ENCODE results near the gene MAJIN. TPM values are rescaled to one million over a fixed set of nuclear protein-coding genes. Genes with fewer than 3 reads are reported as not detected.

MAJIN gene
- total RNA-seq, 4 donors from 2014 or later = not detected

GRCh38 chr11:64916040-64916774 is 55.7 kb downstream of the MAJIN start:
- Histone ChIP-seq H3K4me3 (peak overlapping the region; percentile 75 to 98 (median 92)), H3K27ac (replicated peaks in 1 of 4) (peak overlapping the region; percentile 82 to 88 (median 86)), H3K36me3 (peaks cover 20 to 37% (median 32%) of the 10 kb centered on the region in 4 donors), H3K4me1 (peaks cover 23 to 41% (median 34%) of the 10 kb centered on the region in 4 donors), H3K9me3 (no peaks in the 10 kb centered on the region), H3K27me3 (no peaks in the 10 kb centered on the region)
- intact Hi-C loops (cut with DNase I) = loop anchor here (5.0 kb wide), 1 partner anchor 111 kb away; the partner anchor contains the start of gene SNX15
- WGBS = 5% methylated on average over 17 of the region's 23 CpGs
- TF ChIP-seq POLR2A (IDR thresholded peaks at IDR 0.05; ENCODE audit: low read depth) (no peak), POLR2AphosphoS5 (IDR thresholded peaks at IDR 0.05) (peak in 1 of 2 donors; percentile 27)
- DNase-seq (ENCODE audit: extremely low spot score) = no peak

DNA sequence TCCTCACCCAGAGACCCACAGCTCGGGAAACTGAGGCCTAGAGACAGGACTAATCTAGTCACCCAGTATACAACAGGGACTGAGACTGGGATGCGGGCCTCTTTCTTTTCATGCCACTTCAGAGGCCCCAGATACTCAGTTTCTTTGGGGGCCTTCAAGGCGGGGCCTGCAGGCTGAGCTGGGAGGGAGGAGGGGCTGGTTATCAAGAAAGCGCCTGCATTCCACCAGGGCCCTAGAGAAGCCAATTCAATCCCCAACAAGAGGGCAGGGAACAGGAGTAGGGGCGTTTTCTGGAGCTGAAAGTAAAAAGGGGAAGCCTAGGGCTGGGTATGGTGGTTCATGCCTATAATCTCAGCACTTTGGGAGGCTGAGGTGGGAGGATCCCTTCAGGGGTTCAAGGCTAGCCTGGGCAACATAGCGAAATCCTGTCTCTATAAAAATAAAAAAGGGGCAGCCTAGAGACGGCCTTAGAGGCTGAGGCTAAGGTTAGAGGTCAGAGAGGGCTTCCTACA is 56.5 kb downstream of the MAJIN start:
- no peaks in the 10 kb centered on the region for H3K9me3 ChIP-seq
- peaks cover 23 to 41% (median 34%) of the 10 kb centered on the region in 4 donors for H3K4me1 ChIP-seq
- no peak for TF ChIP-seq POLR2A (IDR thresholded peaks at IDR 0.05; ENCODE audit: low read depth)
- TF ChIP-seq, protein P1, sequence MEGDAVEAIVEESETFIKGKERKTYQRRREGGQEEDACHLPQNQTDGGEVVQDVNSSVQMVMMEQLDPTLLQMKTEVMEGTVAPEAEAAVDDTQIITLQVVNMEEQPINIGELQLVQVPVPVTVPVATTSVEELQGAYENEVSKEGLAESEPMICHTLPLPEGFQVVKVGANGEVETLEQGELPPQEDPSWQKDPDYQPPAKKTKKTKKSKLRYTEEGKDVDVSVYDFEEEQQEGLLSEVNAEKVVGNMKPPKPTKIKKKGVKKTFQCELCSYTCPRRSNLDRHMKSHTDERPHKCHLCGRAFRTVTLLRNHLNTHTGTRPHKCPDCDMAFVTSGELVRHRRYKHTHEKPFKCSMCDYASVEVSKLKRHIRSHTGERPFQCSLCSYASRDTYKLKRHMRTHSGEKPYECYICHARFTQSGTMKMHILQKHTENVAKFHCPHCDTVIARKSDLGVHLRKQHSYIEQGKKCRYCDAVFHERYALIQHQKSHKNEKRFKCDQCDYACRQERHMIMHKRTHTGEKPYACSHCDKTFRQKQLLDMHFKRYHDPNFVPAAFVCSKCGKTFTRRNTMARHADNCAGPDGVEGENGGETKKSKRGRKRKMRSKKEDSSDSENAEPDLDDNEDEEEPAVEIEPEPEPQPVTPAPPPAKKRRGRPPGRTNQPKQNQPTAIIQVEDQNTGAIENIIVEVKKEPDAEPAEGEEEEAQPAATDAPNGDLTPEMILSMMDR (IDR thresholded peaks at IDR 0.05) = no peak
- no peak for TF ChIP-seq EP300 (IDR thresholded peaks at IDR 0.05)
- TF ChIP-seq POLR2AphosphoS5 (IDR thresholded peaks at IDR 0.05) = no peak
- peak overlapping the region; percentile 75 to 98 (median 92) for H3K4me3 ChIP-seq
- peak overlapping the region in 2 of 4 donors; percentile 86 to 88 for H3K27ac ChIP-seq (replicated peaks in 1 of 4)
- 79% methylated on average over 7 of the region's 7 CpGs for WGBS
- peaks cover 28 to 45% (median 40%) of the 10 kb centered on the region in 4 donors for H3K36me3 ChIP-seq
- intact Hi-C loops (cut with DNase I) = loop anchor here (5.0 kb wide), 1 partner anchor 112 kb away; the partner anchor contains the start of gene SNX15
- DNase-seq (ENCODE audit: extremely low spot score) = no peak
- no peaks in the 10 kb centered on the region for H3K27me3 ChIP-seq

DNA sequence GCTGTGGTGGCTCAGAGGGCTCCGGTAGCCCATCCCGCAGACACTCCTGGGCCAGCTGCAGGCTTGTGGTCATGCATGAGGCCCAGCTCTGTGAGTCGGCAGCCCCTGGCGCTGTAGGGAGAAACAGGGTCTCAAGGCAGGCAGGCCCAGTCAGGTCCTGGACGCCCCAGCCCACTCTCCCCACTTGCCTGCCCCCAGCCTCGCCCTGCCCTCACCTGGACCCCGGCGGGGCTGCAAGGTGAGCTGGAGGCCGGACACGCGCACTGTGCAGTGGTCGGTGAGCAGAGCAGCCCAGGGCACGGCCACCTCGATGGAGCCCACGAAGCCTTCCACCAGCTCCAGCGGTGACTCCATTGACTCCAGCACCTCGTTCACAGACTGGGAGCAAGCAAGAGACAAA is 57.8 kb downstream of the MAJIN start:
- Histone ChIP-seq H3K36me3 (peaks cover 39 to 58% (median 53%) of the 10 kb centered on the region in 4 donors), H3K27ac (replicated peaks in 1 of 4) (no peak overlapping the region), H3K27me3 (no peaks in the 10 kb centered on the region), H3K9me3 (no peaks in the 10 kb centered on the region), H3K4me3 (no peak overlapping the region), H3K4me1 (peaks cover 21 to 41% (median 33%) of the 10 kb centered on the region in 4 donors)
- WGBS = 97% methylated on average over 10 of the region's 17 CpGs
- no peak for DNase-seq (ENCODE audit: extremely low spot score)
- TF ChIP-seq POLR2A (IDR thresholded peaks at IDR 0.05; ENCODE audit: low read depth) (no peak), POLR2AphosphoS5 (IDR thresholded peaks at IDR 0.05) (no peak), EP300 (IDR thresholded peaks at IDR 0.05) (no peak)
- TF ChIP-seq, protein P1 (IDR thresholded peaks at IDR 0.05) = no peak
- intact Hi-C loops (cut with DNase I) = no loop called here

- H3K27ac ChIP-seq (replicated peaks in 1 of 4) = no peak overlapping the region
- no peak for DNase-seq (ENCODE audit: extremely low spot score)
- 97% methylated on average over 14 of the region's 18 CpGs for WGBS
- H3K27me3 ChIP-seq = no peaks in the 10 kb centered on the region
- TF ChIP-seq POLR2A (IDR thresholded peaks at IDR 0.05; ENCODE audit: low read depth) (no peak), EP300 (IDR thresholded peaks at IDR 0.05) (no peak), POLR2AphosphoS5 (IDR thresholded peaks at IDR 0.05) (no peak)
- TF ChIP-seq, protein P1 (IDR thresholded peaks at IDR 0.05) = no peak
- no peak overlapping the region for H3K4me3 ChIP-seq
- peaks cover 48 to 66% (median 62%) of the 10 kb centered on the region in 4 donors for H3K36me3 ChIP-seq
- H3K4me1 ChIP-seq = peaks cover 18 to 34% (median 27%) of the 10 kb centered on the region in 4 donors
- intact Hi-C loops (cut with DNase I) = no loop called here
- no peaks in the 10 kb centered on the region for H3K9me3 ChIP-seq
Observed at GRCh38 chr11:64913171-64913727, 58.7 kb downstream of the MAJIN start.

DNA sequence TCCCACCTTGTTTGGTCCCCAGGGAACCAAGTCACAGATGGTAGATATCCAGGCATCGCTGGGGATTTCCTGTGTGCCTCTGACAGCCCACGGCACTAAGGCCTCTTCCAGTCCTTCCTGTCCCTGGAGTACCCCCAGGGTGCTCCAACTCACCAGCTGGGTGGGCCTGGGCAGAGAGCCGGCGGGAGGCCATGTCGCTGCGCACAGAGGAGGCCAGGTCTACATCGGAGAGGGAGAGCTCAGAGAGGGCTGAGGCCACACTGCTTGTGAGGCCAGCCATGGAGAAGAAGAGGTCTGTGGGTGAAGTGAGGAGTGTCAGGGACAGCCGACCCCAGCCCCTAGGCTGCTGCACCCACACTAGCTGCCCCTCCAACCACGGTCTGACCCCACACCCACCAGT is 60.2 kb downstream of the MAJIN start:
- H3K9me3 ChIP-seq = no peaks in the 10 kb centered on the region
- H3K27me3 ChIP-seq = no peaks in the 10 kb centered on the region
- DNase-seq (ENCODE audit: extremely low spot score) = no peak
- no peak overlapping the region for H3K4me3 ChIP-seq
- TF ChIP-seq EP300 (IDR thresholded peaks at IDR 0.05) (no peak), POLR2A (IDR thresholded peaks at IDR 0.05; ENCODE audit: low read depth) (no peak), POLR2AphosphoS5 (IDR thresholded peaks at IDR 0.05) (no peak)
- TF ChIP-seq, protein P1 (IDR thresholded peaks at IDR 0.05) = no peak
- peaks cover 12 to 26% (median 21%) of the 10 kb centered on the region in 4 donors for H3K4me1 ChIP-seq
- WGBS = 93% methylated on average over 9 of the region's 9 CpGs
- H3K36me3 ChIP-seq = peaks cover 61 to 82% (median 78%) of the 10 kb centered on the region in 4 donors
- intact Hi-C loops (cut with DNase I) = no loop called here
- no peak overlapping the region for H3K27ac ChIP-seq (replicated peaks in 1 of 4)

Measured in esophagus muscularis mucosa (tissue), 4 donors.